Measurements from ENCODE around the gene PFKP. TPM values are rescaled to one million over a fixed set of nuclear protein-coding genes. Genes with fewer than 3 reads are reported as not detected.
"Not testable (repeated sequence)": the region's sequence is repeated elsewhere in the genome, so short reads cannot be mapped to it uniquely, and the experiment has no call there.

PFKP gene
- total RNA-seq, 2 experiments from 2014 or later = 193 to 215 TPM

- no peak for DNase-seq
- H3K4me1 Mint-ChIP-seq = peaks cover 16% of the 10 kb centered on the region
Observed at GRCh38 chr10:3100093-3100792, 32.9 kb downstream of the PFKP start.

GRCh38 chr10:3100856-3101640, 33.7 kb downstream of the PFKP start:
- Mint-ChIP-seq H3K9me3 (no peaks in the 10 kb centered on the region), H3K27me3 (no peaks in the 10 kb centered on the region), H3K4me1 (peaks cover 8% of the 10 kb centered on the region), H3K36me3 (peaks cover 26% of the 10 kb centered on the region), H3K4me3 (no peak overlapping the region), H3K27ac (no peak overlapping the region)
- POLR2A ChIA-PET = no interaction called here
- DNase-seq (no peak), ATAC-seq (ENCODE audit: low read depth) (no peak)

More at GRCh38 chr10:3100093-3100792, 32.9 kb downstream of the PFKP start:
- POLR2A ChIA-PET = no interaction called here
- Mint-ChIP-seq H3K9me3 (no peaks in the 10 kb centered on the region), H3K36me3 (peaks cover 30% of the 10 kb centered on the region), H3K27me3 (no peaks in the 10 kb centered on the region), H3K27ac (no peak overlapping the region), H3K4me3 (no peak overlapping the region)
- no peak for ATAC-seq (ENCODE audit: low read depth)

- peaks cover 31% of the 10 kb centered on the region for H3K36me3 Mint-ChIP-seq
- POLR2A ChIA-PET = no interaction called here
- no peak overlapping the region for H3K4me3 Mint-ChIP-seq
- DNase-seq (no peak), ATAC-seq (ENCODE audit: low read depth) (no peak)
- H3K4me1 Mint-ChIP-seq = peaks cover 3% of the 10 kb centered on the region
- H3K27ac Mint-ChIP-seq = no peak overlapping the region
- no peaks in the 10 kb centered on the region for H3K9me3 Mint-ChIP-seq
- no peaks in the 10 kb centered on the region for H3K27me3 Mint-ChIP-seq
Observed at GRCh38 chr10:3102720-3103427, 35.5 kb downstream of the PFKP start.

GRCh38 chr10:3103646-3104045, 36.3 kb downstream of the PFKP start:
- Mint-ChIP-seq H3K4me3 (no peak overlapping the region), H3K9me3 (no peaks in the 10 kb centered on the region), H3K4me1 (peaks cover 3% of the 10 kb centered on the region), H3K36me3 (peaks cover 35% of the 10 kb centered on the region), H3K27ac (no peak overlapping the region), H3K27me3 (no peaks in the 10 kb centered on the region)
- POLR2A ChIA-PET = no interaction called here
- DNase-seq (no peak), ATAC-seq (ENCODE audit: low read depth) (no peak)

GRCh38 chr10:3104251-3104918, 37.0 kb downstream of the PFKP start:
- H3K4me1 Mint-ChIP-seq = peaks cover 3% of the 10 kb centered on the region
- no peaks in the 10 kb centered on the region for H3K9me3 Mint-ChIP-seq
- no peaks in the 10 kb centered on the region for H3K27me3 Mint-ChIP-seq
- H3K4me3 Mint-ChIP-seq = no peak overlapping the region
- no peak overlapping the region for H3K27ac Mint-ChIP-seq
- H3K36me3 Mint-ChIP-seq = peaks cover 39% of the 10 kb centered on the region
- ATAC-seq (ENCODE audit: low read depth) = no peak
- POLR2A ChIA-PET = no interaction called here
- no peak for DNase-seq

- H3K36me3 Mint-ChIP-seq = peaks cover 39% of the 10 kb centered on the region
- POLR2A ChIA-PET = no interaction called here
Observed at GRCh38 chr10:3105166-3105565, 37.8 kb downstream of the PFKP start.

GRCh38 chr10:3105905-3106304, 38.6 kb downstream of the PFKP start:
- POLR2A ChIA-PET = no interaction called here
- DNase-seq = no peak
- Mint-ChIP-seq H3K27ac (no peak overlapping the region), H3K36me3 (peaks cover 42% of the 10 kb centered on the region), H3K9me3 (no peaks in the 10 kb centered on the region), H3K4me1 (no peaks in the 10 kb centered on the region), H3K27me3 (no peaks in the 10 kb centered on the region), H3K4me3 (no peak overlapping the region)
- no peak for ATAC-seq (ENCODE audit: low read depth)

More at GRCh38 chr10:3105166-3105565, 37.8 kb downstream of the PFKP start:
- Mint-ChIP-seq H3K27me3 (no peaks in the 10 kb centered on the region), H3K9me3 (no peaks in the 10 kb centered on the region), H3K4me1 (no peaks in the 10 kb centered on the region), H3K4me3 (no peak overlapping the region), H3K27ac (no peak overlapping the region)
- DNase-seq = no peak
- ATAC-seq (ENCODE audit: low read depth) = no peak

- H3K4me1 Mint-ChIP-seq; H3K27me3 Mint-ChIP-seq; H3K27ac Mint-ChIP-seq; H3K4me3 Mint-ChIP-seq; POLR2A ChIA-PET; ATAC-seq (ENCODE audit: low read depth); H3K9me3 Mint-ChIP-seq; DNase-seq: not testable (repeated sequence)
- peaks cover 43% of the 10 kb centered on the region for H3K36me3 Mint-ChIP-seq
Observed at GRCh38 chr10:3106328-3106727, 39.0 kb downstream of the PFKP start.

GRCh38 chr10:3106928-3107425, 39.6 kb downstream of the PFKP start:
- H3K36me3 Mint-ChIP-seq = peaks cover 41% of the 10 kb centered on the region
- POLR2A ChIA-PET = no interaction called here
- no peak overlapping the region for H3K27ac Mint-ChIP-seq

GRCh38 chr10:3107426-3107961, 40.1 kb downstream of the PFKP start:
- Mint-ChIP-seq H3K9me3 (no peaks in the 10 kb centered on the region), H3K36me3 (peaks cover 41% of the 10 kb centered on the region)

More at GRCh38 chr10:3106928-3107425, 39.6 kb downstream of the PFKP start:
- no peaks in the 10 kb centered on the region for H3K27me3 Mint-ChIP-seq
- no peaks in the 10 kb centered on the region for H3K9me3 Mint-ChIP-seq
- H3K4me3 Mint-ChIP-seq = no peak overlapping the region
- ATAC-seq (ENCODE audit: low read depth) = no peak
- DNase-seq = no peak
- no peaks in the 10 kb centered on the region for H3K4me1 Mint-ChIP-seq

GRCh38 chr10:3108033-3108432, 40.7 kb downstream of the PFKP start:
- no peaks in the 10 kb centered on the region for H3K9me3 Mint-ChIP-seq
- H3K4me3 Mint-ChIP-seq = no peak overlapping the region
- no peaks in the 10 kb centered on the region for H3K4me1 Mint-ChIP-seq
- peaks cover 39% of the 10 kb centered on the region for H3K36me3 Mint-ChIP-seq
- no peaks in the 10 kb centered on the region for H3K27me3 Mint-ChIP-seq
- no peak for DNase-seq
- POLR2A ChIA-PET = no interaction called here
- ATAC-seq (ENCODE audit: low read depth) = no peak
- no peak overlapping the region for H3K27ac Mint-ChIP-seq

More at GRCh38 chr10:3107426-3107961, 40.1 kb downstream of the PFKP start:
- H3K27me3 Mint-ChIP-seq = no peaks in the 10 kb centered on the region
- no peaks in the 10 kb centered on the region for H3K4me1 Mint-ChIP-seq
- POLR2A ChIA-PET = no interaction called here
- no peak for DNase-seq
- ATAC-seq (ENCODE audit: low read depth) = no peak
- no peak overlapping the region for H3K27ac Mint-ChIP-seq
- no peak overlapping the region for H3K4me3 Mint-ChIP-seq

- POLR2A ChIA-PET = no interaction called here
- no peaks in the 10 kb centered on the region for H3K9me3 Mint-ChIP-seq
- H3K27ac Mint-ChIP-seq = no peak overlapping the region
- H3K36me3 Mint-ChIP-seq = peaks cover 40% of the 10 kb centered on the region
- H3K4me3 Mint-ChIP-seq = no peak overlapping the region
- H3K27me3 Mint-ChIP-seq = no peaks in the 10 kb centered on the region
- DNase-seq (no peak), ATAC-seq (ENCODE audit: low read depth) (no peak)
- H3K4me1 Mint-ChIP-seq = no peaks in the 10 kb centered on the region
Observed at GRCh38 chr10:3108575-3109105, 41.3 kb downstream of the PFKP start.

- ATAC-seq (ENCODE audit: low read depth) (no peak), DNase-seq (no peak)
- peaks cover 36% of the 10 kb centered on the region for H3K36me3 Mint-ChIP-seq
- H3K27me3 Mint-ChIP-seq = no peaks in the 10 kb centered on the region
- no peaks in the 10 kb centered on the region for H3K4me1 Mint-ChIP-seq
- H3K27ac Mint-ChIP-seq = no peak overlapping the region
- H3K9me3 Mint-ChIP-seq = no peaks in the 10 kb centered on the region
- no peak overlapping the region for H3K4me3 Mint-ChIP-seq
- POLR2A ChIA-PET = no interaction called here
Observed at GRCh38 chr10:3109196-3109595, 41.8 kb downstream of the PFKP start.

Data from activated naive CD8-positive, alpha-beta T cell treated with anti-CD3 and anti-CD28 coated beads, Interleukin-2, amount 10 ng/mL, durations not matched to agents 7 days and 5 days (primary cell).